Activated CD4-positive, alpha-beta memory T cell treated with anti-CD3 and anti-CD28 coated beads for 36 hours (primary cell): ENCODE data around the gene SFXN2. TPM values are rescaled to one million over a fixed set of nuclear protein-coding genes. Genes with fewer than 3 reads are reported as not detected.
"Not testable (repeated sequence)": the region's sequence is repeated elsewhere in the genome, so short reads cannot be mapped to it uniquely, and the experiment has no call there.

ENCODE experiments used
- CTCF ChIA-PET: fragments of 350-600 bp; sonication (Branson Sonifier 250); formaldehyde crosslinking; loops from one replicate; lab custom pipeline; 2021; ENCODE audit warnings: antibody characterized with exemption, inconsistent platforms; lab: Charles Lee
- POLR2A ChIA-PET: fragments of 350-600 bp; sonication (Branson Sonifier 250); formaldehyde crosslinking; loops from one replicate; lab custom pipeline; 2021; ENCODE audit warnings: antibody characterized with exemption; lab: Charles Lee
- DNase-seq: peaks from one replicate; pipeline ENCODE4 v3.0.0-alpha.2; 2020
- H3K27ac Mint-ChIP-seq: one replicate; pipeline ENCODE4 v1.8.0; 2021; ENCODE audit warnings: mixed read lengths
- H3K27me3 Mint-ChIP-seq: one replicate; pipeline ENCODE4 v1.8.0; 2021; ENCODE audit warnings: mixed read lengths
- H3K36me3 Mint-ChIP-seq: one replicate; pipeline ENCODE4 v1.8.0; 2021; ENCODE audit warnings: mixed read lengths
- H3K4me1 Mint-ChIP-seq: one replicate; pipeline ENCODE4 v1.8.0; 2021; ENCODE audit warnings: low read depth, mixed read lengths
- H3K4me3 Mint-ChIP-seq: one replicate; pipeline ENCODE4 v1.8.0; 2021; ENCODE audit warnings: mild to moderate bottlenecking, mixed read lengths
- H3K9me3 Mint-ChIP-seq: one replicate; pipeline ENCODE4 v1.8.0; 2021; ENCODE audit warnings: mixed read lengths
- intact Hi-C: fragments of 100-400 bp; cut with micrococcal nuclease; formaldehyde crosslinking; loops from one replicate; pipeline ENCODE4 v1.15.1; 2023
- total RNA-seq, 2 experiments: library from RNA; stranded (reverse); gene quantifications; one replicate each; pipeline ENCODE4 v1.2.3, GENCODE V29; 2021

SFXN2 gene
- total RNA-seq, 2 experiments from 2014 or later, result 14.7 to 17.8 TPM

GRCh38 chr10:102682981-102683380 is 31.5 kb upstream of the SFXN2 start:
- ChIA-PET POLR2A (interaction anchor here (1.1 kb wide), 1 partner anchor 36 kb away, joined by 4 read pairs; no protein-coding TSS in a partner anchor), CTCF (interaction anchor here (1.2 kb wide), 1 partner anchor 13 kb away, joined by 6 read pairs; no protein-coding TSS in a partner anchor)
- no peak for DNase-seq
- Mint-ChIP-seq H3K36me3 (peaks cover 7% of the 10 kb centered on the region), H3K4me3 (no peak overlapping the region), H3K9me3 (no peaks in the 10 kb centered on the region), H3K27me3 (no peaks in the 10 kb centered on the region), H3K27ac (no peak overlapping the region), H3K4me1 (peaks cover 13% of the 10 kb centered on the region)
- intact Hi-C loops, result no loop called here

- no peak for DNase-seq
- Mint-ChIP-seq H3K4me1 (peaks cover 13% of the 10 kb centered on the region), H3K36me3 (peaks cover 7% of the 10 kb centered on the region), H3K9me3 (no peaks in the 10 kb centered on the region), H3K27me3 (no peaks in the 10 kb centered on the region), H3K27ac (no peak overlapping the region), H3K4me3 (no peak overlapping the region)
- ChIA-PET CTCF (no interaction called here), POLR2A (interaction anchor here (1.1 kb wide), 1 partner anchor 35 kb away, joined by 4 read pairs; no protein-coding TSS in a partner anchor)
- intact Hi-C loops, result no loop called here
These were observed 30.7 kb upstream of the SFXN2 start for GRCh38 chr10:102683736-102684135.

- H3K36me3 Mint-ChIP-seq, result peaks cover 4% of the 10 kb centered on the region
- CTCF ChIA-PET, result no interaction called here
- no peaks in the 10 kb centered on the region for H3K4me1 Mint-ChIP-seq
- intact Hi-C loops, result no loop called here
- H3K27me3 Mint-ChIP-seq, result no peaks in the 10 kb centered on the region
- no peaks in the 10 kb centered on the region for H3K9me3 Mint-ChIP-seq
- no peak for DNase-seq
- POLR2A ChIA-PET, result no interaction called here
- H3K4me3 Mint-ChIP-seq, result no peak overlapping the region
- no peak overlapping the region for H3K27ac Mint-ChIP-seq
These were observed 23.0 kb upstream of the SFXN2 start for GRCh38 chr10:102691285-102692066.

- H3K27me3 Mint-ChIP-seq, DNase-seq, intact Hi-C loops, H3K27ac Mint-ChIP-seq, POLR2A ChIA-PET, H3K4me1 Mint-ChIP-seq, H3K9me3 Mint-ChIP-seq, CTCF ChIA-PET, H3K4me3 Mint-ChIP-seq: not testable (repeated sequence)
- peaks cover 17% of the 10 kb centered on the region for H3K36me3 Mint-ChIP-seq
These were observed 19.0 kb upstream of the SFXN2 start for GRCh38 chr10:102695401-102695800.

- ChIA-PET POLR2A (interaction anchor here (0.6 kb wide), 1 partner anchor 18 kb away, joined by 3 read pairs; no protein-coding TSS in a partner anchor), CTCF (interaction anchor here (0.7 kb wide), 1 partner anchor 922 kb away, joined by 4 read pairs; no protein-coding TSS in a partner anchor)
- Mint-ChIP-seq H3K36me3 (peaks cover 17% of the 10 kb centered on the region), H3K9me3 (no peaks in the 10 kb centered on the region), H3K4me3 (no peak overlapping the region), H3K4me1 (no peaks in the 10 kb centered on the region), H3K27me3 (no peaks in the 10 kb centered on the region), H3K27ac (no peak overlapping the region)
- DNase-seq, result no peak
- intact Hi-C loops, result no loop called here
These were observed 17.7 kb upstream of the SFXN2 start for GRCh38 chr10:102696736-102697135.

- Mint-ChIP-seq H3K27me3 (no peaks in the 10 kb centered on the region), H3K4me3 (no peak overlapping the region), H3K9me3 (no peaks in the 10 kb centered on the region), H3K4me1 (no peaks in the 10 kb centered on the region), H3K36me3 (peaks cover 17% of the 10 kb centered on the region), H3K27ac (no peak overlapping the region)
- CTCF ChIA-PET, result no interaction called here
- no peak for DNase-seq
- intact Hi-C loops, result no loop called here
- POLR2A ChIA-PET, result no interaction called here
These were observed 15.5 kb upstream of the SFXN2 start for GRCh38 chr10:102698894-102699293.

GRCh38 chr10:102701272-102701671 is 13.2 kb upstream of the SFXN2 start:
- intact Hi-C loops, result no loop called here
- H3K27ac Mint-ChIP-seq, result no peak overlapping the region
- ChIA-PET POLR2A (no interaction called here), CTCF (interaction anchor here (0.7 kb wide), 1 partner anchor 88 kb away, joined by 6 read pairs; no protein-coding TSS in a partner anchor)
- H3K27me3 Mint-ChIP-seq, result no peaks in the 10 kb centered on the region
- no peak for DNase-seq
- H3K4me3 Mint-ChIP-seq, result no peak overlapping the region
- peaks cover 11% of the 10 kb centered on the region for H3K4me1 Mint-ChIP-seq
- no peaks in the 10 kb centered on the region for H3K9me3 Mint-ChIP-seq
- H3K36me3 Mint-ChIP-seq, result peaks cover 20% of the 10 kb centered on the region

GRCh38 chr10:102701796-102702195 is 12.6 kb upstream of the SFXN2 start:
- H3K9me3 Mint-ChIP-seq, result no peaks in the 10 kb centered on the region
- DNase-seq, result no peak
- intact Hi-C loops, result no loop called here
- H3K36me3 Mint-ChIP-seq, result peaks cover 17% of the 10 kb centered on the region
- H3K4me3 Mint-ChIP-seq, result no peak overlapping the region
- no peaks in the 10 kb centered on the region for H3K27me3 Mint-ChIP-seq
- ChIA-PET POLR2A (no interaction called here), CTCF (no interaction called here)
- H3K4me1 Mint-ChIP-seq, result peaks cover 11% of the 10 kb centered on the region
- no peak overlapping the region for H3K27ac Mint-ChIP-seq

- Mint-ChIP-seq H3K36me3 (peaks cover 13% of the 10 kb centered on the region), H3K4me3 (no peak overlapping the region), H3K9me3 (no peaks in the 10 kb centered on the region), H3K27me3 (no peaks in the 10 kb centered on the region), H3K27ac (no peak overlapping the region), H3K4me1 (peaks cover 15% of the 10 kb centered on the region)
- ChIA-PET POLR2A (interaction anchor here (0.8 kb wide), 1 partner anchor 11 kb away, joined by 3 read pairs; no protein-coding TSS in a partner anchor), CTCF (no interaction called here)
- intact Hi-C loops, result no loop called here
- no peak for DNase-seq
These were observed 11.7 kb upstream of the SFXN2 start for GRCh38 chr10:102702742-102703141.

GRCh38 chr10:102704915-102705314 is 9.5 kb upstream of the SFXN2 start:
- H3K4me1 Mint-ChIP-seq, result peaks cover 15% of the 10 kb centered on the region
- ChIA-PET POLR2A (no interaction called here), CTCF (interaction anchor here (1.1 kb wide), 1 partner anchor 8 kb away, joined by 4 read pairs; no protein-coding TSS in a partner anchor)
- no peak overlapping the region for H3K27ac Mint-ChIP-seq
- DNase-seq, result no peak
- intact Hi-C loops, result no loop called here
- H3K4me3 Mint-ChIP-seq, result no peak overlapping the region
- H3K36me3 Mint-ChIP-seq, result peaks cover 5% of the 10 kb centered on the region
- no peaks in the 10 kb centered on the region for H3K9me3 Mint-ChIP-seq
- H3K27me3 Mint-ChIP-seq, result no peaks in the 10 kb centered on the region

- Mint-ChIP-seq H3K4me1 (peaks cover 21% of the 10 kb centered on the region), H3K27ac (no peak overlapping the region), H3K9me3 (no peaks in the 10 kb centered on the region), H3K36me3 (peaks cover 5% of the 10 kb centered on the region), H3K27me3 (no peaks in the 10 kb centered on the region), H3K4me3 (no peak overlapping the region)
- no peak for DNase-seq
- intact Hi-C loops, result no loop called here
- POLR2A ChIA-PET, result no interaction called here
- CTCF ChIA-PET, result interaction anchor here (1.1 kb wide), 1 partner anchor 8 kb away, joined by 4 read pairs; no protein-coding TSS in a partner anchor
These were observed 8.9 kb upstream of the SFXN2 start for GRCh38 chr10:102705531-102705930.

- Mint-ChIP-seq H3K9me3 (no peaks in the 10 kb centered on the region), H3K27ac (peak overlapping the region; percentile 84), H3K4me1 (peaks cover 44% of the 10 kb centered on the region), H3K4me3 (no peak overlapping the region), H3K27me3 (no peaks in the 10 kb centered on the region), H3K36me3 (no peaks in the 10 kb centered on the region)
- DNase-seq, result peak; percentile 34
- ChIA-PET POLR2A (interaction anchor here (0.5 to 6.4 kb wide), 5 partner anchors 35 to 65 kb away, joined by 3 to 53 read pairs (median 4); partner anchors contain the start of gene TRIM8), CTCF (interaction anchor here (1.4 to 2.1 kb wide), 4 partner anchors 32 to 65 kb away, joined by 3 to 5 read pairs (median 4); no protein-coding TSS in a partner anchor)
- intact Hi-C loops, result loop anchor here (5.0 kb wide), 2 partner anchors 48 to 278 kb away; partner anchors contain the start of gene CUEDC2
These were observed 3.8 kb upstream of the SFXN2 start for GRCh38 chr10:102710609-102711008.
